Stimulated activated CD8-positive, alpha-beta memory T cell treated with anti-CD3 and anti-CD28 coated beads, Interleukin-15, amount 100 ng/mL, for 4 hours (primary cell): Measurements from ENCODE around the gene CD302.
"Not testable (repeated sequence)": the region's sequence is repeated elsewhere in the genome, so short reads cannot be mapped to it uniquely, and the experiment has no call there.

Source experiments
- DNase-seq, 2 donors: peaks; one replicate each; pipeline ENCODE4 v3.0.0-alpha.2; 2020; ENCODE audit warnings: low read depth in 2 of 2

CD302 gene, protein sequence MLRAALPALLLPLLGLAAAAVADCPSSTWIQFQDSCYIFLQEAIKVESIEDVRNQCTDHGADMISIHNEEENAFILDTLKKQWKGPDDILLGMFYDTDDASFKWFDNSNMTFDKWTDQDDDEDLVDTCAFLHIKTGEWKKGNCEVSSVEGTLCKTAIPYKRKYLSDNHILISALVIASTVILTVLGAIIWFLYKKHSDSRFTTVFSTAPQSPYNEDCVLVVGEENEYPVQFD

DNA sequence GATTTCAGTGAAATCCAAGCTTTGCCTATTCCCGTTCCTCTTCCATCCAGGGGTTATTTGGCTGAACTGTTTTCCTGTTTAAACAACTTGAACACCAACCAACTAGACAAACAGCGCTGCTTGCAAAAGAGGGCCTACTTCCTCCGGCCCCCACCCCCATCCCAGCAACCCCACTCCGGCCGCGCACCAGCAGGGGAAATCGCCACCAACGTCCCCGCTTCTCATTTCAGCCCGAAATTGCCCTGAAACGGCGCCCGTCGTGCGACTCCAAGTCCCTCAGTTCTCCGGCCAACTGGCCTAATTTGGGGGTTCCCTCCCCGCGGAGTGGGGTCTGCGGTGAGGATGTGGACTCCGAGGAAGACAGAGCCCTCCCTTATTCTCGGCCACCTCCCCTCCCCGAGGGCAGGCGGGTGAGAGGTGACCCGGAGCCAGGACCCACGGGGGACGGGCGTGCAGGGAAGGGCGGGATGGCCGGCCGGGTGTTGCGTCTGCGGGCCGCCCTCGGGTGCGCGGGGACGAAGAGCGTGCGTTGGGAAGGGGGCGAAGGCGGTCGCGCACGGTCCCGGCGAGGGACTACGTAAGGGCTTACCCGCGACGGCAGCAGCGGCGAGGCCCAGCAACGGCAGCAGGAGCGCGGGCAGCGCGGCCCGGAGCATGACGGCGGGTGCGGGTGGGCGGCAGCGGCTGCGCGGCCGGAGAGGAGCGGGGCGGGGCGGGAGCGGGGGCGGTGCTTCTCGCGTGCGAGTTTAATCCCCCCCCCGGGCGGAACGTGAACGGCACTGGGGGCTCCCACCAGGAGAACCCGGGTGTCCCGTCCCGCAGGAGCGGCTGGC lies at the start of gene CD302:
Gene CD302, minus strand, starts transcription at position 666 of the 833 bp plus-strand sequence. Its CDS starts 10 bp downstream, at position 656.
- DNase-seq: peak in 1 of 2 donors; percentile 26

DNA sequence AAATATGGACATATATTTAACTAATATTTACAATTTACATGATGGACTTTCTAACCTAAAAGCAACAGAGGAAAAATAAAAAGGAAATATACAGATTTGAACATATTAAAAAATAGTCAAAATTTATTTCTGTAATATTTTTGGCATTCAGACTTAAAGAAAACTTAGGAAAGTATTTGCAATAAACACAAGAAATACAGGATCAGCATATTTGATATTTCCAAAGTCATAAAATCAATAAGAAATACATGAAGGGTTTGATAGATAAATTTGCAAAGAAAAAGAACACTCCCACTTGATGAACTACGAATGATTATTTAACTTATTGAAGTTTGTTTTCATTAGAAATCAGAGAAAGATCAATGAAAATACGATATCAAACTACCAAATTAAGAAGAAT lies 48.6 kb upstream of the CD302 start:
- no peak for DNase-seq

DNA sequence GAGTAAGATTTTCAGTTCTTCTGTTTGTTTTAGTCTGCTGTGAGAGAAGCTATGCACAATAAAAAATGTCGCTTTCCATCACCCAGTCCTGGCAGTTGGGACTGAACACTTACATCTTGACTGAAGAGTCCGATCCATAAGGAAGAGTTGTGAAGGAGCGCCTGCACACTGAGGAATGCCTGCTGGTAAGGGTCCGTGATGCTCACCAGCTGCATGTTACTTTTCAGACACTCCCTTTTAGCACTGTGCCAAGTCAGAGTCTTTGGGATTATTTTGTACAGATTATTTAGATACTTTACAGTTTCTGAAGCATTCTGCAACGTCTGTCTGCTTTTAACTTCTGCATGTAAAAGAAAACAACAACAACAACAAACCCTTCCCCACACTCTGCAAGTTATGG lies 42.6 kb upstream of the CD302 start:
- no peak for DNase-seq

DNA sequence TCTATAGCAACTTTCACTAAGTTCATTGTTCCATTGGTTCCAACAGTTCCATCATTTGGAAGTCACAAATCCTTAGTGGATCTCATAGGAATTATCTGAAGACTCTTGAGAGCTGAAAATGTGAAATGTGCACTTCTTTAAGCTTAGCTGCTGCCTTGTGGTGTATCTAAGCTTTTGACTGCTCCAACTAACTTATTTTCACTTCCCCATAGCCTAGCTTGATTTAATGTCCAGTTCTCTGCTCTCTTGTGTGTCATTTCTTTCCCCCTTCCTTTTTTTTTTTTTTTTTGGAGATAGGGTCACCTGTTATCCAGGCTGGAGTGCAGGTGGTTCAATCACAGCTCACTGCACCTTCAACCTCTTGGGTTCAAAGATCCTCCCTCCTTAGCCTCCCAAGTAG lies 34.9 kb upstream of the CD302 start:
- no peak for DNase-seq

DNA sequence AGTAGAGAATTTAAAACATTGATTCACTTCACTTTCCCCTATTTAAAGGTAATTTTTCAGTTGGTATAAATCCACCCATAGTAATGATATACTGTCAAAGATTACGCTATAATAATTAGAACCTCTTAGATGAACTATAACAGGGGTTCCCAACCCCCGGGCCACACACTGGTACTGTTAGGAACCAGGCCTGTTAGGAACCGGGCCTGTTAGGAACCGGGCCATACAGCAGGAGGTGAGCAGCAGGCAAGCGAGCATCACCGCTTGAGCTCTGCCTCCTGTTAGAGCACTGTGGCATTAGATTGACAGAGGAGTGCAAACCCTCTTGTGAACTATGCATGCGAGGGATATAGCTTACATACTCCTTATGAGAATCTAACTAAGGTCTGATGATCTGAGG lies 34.0 kb upstream of the CD302 start:
- no peak for DNase-seq

DNA sequence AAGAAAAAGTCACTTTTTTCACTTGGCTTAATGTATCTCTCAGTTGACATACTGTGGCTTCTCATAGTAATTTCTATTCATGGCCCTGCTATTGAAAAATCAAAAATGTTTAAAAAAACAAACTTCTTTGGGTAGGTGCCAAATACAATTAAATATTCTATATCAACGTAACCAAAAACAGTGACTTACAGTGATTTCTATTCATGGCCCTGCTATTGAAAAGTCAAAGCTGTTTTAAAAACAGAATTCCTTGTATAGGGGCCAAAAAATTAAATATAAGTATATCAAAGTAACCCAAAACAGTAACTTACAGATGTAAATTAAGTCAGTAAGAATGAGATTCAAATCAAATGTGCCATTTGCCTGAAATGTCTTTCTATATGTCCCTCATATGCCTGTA lies 31.4 kb upstream of the CD302 start:
- DNase-seq: no peak

DNA sequence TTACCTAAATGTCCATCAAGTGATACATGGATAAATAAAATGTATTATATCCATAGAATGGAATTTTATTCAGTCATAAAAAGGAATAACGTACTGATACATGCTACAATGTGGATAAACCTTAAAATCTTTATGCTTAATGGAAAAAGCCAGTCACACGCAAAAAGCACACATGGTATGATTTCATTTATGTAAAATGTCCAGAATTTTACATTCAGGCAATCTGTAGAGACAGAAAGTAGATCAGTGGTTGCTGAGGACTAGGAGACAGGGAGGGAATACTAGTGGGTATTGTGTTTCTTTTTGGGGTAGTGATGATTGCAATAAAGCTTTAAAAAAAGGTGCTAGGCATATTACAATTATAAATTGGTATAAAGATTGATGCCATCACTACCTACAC lies 30.7 kb upstream of the CD302 start:
- DNase-seq: no peak

DNA sequence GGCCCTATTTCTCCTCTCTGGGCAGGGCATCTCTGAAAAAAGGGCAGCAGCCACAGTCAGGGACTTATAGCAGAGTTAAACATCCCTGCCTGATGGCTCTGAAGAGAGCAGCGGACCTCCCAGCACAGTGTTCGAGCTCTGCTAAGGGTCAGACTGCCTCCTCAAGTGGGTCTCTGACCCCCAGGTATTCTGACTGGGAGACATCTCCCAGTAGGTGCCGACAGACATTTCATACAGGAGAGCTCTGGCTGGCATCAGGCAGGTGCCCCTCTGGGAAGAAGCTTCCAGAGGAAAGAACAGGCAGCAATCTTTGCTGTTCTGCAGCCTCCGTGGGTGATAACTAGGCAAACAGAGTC lies 24.4 kb upstream of the CD302 start:
- not testable (repeated sequence) for DNase-seq

DNA sequence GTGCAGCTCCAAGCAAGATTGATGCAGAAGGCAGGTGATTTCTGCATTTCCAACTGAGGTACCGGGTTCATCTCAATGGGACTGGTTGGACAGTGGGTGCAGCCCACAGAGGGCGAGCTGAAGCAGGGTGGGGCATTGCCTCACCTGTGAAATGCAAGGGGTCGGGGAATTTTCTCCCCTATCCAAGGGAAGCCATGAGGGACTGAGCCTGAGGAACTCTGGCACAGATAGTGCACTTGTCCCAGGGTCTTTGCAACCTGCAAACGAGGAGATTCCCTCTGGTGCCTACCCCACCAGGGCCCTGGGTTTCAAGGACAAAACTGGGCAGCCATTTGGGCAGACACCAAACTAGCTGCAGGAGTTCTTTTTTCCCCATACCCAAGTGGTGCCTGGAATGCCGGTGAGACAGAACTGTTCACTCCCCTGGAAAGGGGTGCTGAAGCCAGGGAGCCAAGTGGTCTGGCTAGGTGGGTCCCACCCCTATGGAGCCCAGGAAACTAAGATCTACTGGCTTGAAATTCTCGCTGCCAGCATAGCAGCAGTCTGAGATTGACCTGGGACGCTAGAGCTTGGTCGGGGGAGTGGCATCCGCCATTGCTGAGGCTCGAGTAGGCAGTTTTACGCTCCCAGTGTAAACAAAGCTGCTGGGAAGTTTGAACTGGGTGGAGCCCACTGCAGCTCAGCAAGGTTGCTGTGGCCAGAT lies 23.9 kb upstream of the CD302 start:
- not testable (repeated sequence) for DNase-seq

DNA sequence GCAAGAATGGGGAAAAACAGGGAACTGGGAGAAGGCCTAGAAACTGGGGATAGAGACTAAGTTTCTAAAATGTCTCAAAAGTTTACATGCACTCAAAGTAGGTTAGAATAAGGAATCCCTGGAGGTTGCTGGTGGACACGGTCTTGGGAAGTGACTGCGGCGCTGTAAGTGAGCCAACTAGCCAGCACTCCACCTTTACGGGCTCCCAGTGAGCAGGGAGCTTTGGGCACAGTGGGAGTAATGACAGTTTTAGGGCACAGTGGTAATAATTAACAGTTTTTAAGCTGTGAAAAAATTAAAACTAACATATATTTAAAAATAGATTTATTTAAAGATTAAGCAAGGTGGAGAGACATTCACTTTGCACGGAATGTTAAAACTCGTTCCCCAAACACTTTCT lies 20.9 kb upstream of the CD302 start:
- no peak for DNase-seq

DNA sequence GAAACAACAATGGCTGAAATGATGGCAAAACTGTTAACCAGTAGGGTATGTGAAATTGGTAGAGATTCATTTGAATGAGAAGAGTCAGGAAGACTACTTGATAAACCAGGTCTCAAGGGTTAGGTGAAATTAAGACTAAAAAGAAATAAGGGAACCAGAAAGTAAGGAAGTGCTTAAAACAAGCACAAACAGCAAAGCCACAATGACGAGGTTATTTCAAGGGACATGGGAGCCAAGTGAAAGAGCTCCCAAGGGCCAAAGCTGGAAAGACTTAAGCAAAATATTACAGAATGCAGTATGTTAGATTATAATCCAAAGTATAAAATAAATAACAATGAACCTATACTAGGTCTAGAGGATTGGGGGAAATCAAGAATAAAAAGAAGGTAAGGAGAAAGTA lies 19.3 kb upstream of the CD302 start:
- no peak for DNase-seq

DNA sequence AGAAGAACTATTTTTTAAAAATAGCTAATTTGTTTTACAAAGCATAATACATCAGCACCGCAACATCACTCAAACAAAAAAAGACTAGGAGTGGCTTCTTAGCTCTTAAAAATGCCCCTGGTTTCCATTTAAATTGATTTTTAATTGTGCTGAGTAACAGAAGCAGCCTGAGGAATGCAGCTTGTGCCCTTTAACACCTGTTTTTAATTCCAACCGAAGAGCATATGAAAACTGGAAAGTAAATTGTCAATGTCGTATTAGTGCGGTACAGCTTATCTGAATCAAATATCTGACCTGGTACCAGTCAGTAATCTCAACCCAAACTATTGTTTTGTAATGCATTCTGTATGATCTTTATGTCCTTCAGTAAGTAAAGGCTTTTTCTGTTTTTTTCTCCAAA lies 13.2 kb upstream of the CD302 start:
- no peak for DNase-seq

DNA sequence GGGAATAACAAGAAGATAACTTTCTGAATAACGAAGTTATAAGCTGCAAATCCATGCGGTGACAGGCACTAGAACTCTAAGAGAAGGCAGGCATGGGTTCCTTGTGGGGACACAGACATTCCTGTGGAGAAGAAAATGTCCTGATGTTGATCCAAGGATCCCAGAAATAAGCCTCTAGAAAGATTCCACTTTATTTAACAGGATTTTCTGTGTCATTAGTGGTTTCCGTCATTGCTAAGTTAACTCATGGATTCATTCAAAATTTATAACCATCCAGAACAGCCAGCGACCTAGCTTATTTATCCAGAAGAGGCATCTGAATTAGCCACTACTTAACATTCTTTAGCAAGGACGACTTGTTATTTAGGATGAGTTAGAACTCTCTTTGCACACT lies 10.0 kb upstream of the CD302 start:
- DNase-seq: no peak

DNA sequence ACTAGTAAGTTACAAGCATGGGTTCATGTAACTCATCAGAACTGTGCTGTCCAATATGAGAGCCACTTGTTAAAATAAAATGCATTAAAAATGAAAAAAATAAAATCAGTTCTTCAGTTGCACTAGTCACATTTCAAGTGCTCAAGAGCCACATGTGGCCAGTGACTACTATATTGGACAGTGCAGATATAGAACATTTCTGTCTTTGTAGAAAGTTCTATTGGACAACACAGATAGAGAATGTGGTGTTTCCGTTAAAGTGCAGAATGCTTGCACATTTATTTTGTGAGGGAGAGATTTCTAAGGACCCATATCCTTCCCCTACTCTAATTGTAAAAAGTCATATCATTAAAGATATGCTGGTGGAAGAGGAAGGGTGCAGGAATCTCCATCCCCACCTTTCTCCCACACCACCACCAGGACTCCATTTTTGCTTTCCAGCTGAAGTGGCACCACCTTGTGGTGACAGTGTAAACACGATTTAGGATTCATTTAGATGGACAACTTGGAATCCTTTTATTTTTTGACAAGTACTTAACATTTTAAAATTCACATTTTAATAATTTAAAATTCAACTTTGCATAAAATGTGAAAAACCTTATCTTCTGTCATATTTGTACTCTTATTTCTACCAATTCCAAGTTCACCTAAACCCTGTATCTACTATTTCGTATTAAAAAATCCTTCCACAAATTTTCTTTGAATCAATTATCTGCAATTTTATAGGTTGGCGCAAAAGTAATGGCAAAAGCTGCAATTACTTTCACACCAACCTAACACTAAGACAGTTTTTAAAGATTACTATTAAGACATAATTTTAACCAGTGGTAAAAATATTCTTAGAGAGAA lies 9.4 kb upstream of the CD302 start:
- DNase-seq: no peak

DNA sequence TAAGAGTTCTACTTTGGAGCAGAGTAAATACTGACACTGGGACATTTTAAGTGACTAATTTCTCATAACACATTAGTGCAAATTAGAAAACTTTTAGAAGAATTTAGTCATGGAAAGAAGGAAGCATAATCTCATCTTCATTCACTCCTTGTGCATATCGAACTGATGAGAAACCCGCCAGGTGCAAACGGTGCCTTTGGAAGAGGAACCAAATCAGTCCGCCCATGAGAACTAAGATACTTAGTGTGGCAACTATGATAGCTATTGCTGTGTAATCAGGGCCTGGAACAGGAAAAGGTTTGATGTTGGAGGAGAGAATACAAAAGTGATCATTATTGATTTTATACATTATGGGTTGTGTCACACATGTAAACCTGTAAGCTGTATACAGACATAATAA lies 6.9 kb upstream of the CD302 start:
- DNase-seq: no peak

DNA sequence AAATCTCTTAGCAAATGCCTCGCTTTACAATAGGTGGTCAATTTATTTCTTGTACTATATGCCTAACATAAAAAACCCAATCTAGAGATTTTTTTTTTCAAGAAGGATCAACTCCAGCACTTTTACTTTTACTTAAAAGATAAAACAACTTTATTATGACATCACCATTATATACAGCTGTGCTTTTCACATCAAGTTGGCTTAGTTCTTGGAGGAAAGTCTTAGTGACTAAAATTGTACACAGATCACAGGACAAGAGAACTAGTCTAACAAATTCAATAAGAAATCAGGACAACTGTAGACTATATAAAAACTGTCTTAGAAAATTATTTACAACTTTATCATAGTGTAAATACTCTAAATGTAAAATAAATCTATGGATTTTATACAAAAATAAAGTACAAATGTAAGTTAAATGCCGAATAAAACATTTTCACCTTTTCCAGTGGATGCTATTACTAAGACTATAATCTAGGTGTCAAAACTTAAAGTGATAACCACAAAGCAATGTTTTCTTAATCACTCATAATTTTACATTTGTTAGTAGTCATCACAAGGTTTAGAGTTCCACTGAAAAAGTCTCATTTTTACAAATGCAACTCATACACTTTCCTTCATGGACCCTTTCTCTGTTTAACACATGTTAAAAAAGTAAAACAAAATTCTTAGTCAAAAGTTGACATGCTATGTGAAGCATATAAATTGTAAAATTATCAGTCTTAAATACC lies 5.4 kb upstream of the CD302 start:
- no peak for DNase-seq

DNA sequence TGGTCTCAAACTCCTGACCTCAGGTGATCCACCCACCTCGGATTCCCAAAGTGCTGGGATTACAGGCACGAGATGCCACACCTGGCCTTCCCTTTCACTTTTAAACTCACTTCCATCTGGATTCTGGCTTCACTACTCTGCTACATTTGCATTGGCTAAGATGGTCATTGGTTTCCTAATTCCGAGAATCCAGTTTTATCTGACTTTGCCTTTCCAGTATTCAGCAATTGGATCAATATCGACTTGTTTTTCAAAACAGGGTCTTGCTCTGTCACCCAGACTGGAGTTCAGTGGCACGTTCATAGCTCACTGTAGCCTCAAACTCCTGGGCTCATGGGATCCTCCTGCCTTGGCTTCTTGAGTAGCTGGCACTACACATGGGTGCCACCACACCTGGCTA lies 4.7 kb upstream of the CD302 start:
- no peak for DNase-seq

DNA sequence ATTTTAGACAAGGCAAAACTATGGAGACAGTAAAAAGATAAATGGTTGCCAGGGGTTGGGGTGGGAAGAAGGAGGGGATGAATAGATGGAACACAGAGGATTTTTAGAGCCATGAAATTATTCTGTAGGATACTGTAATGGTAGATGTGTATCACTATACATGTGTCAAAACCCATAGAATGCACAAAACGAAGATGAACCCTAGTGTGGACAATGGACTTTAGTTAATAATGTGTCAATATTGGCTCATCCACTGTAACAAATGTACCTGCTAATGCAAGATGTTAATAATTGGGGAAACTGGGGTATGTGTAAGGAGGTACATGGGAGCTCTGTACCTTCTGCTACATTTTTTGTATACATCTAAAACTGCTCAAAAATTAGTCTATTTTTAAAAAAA lies 1.8 kb upstream of the CD302 start:
- no peak for DNase-seq

DNA sequence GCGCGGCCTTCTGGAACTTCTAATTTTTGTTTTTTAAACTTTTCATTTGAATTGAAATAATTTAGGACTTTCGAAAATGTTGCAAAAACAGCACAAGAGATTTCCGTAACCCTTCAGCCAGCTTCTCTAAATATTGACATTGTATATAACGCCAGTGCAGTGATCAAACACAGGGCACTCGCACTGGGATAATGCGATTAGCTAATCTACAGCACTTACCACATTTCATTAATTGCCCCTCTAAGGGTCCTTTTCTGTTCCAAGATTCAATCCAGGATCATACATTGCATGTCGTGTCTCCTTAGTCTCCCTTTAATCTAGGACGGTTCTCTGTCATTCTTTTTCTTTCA lies 343 bp upstream of the CD302 start:
- no peak for DNase-seq

DNA sequence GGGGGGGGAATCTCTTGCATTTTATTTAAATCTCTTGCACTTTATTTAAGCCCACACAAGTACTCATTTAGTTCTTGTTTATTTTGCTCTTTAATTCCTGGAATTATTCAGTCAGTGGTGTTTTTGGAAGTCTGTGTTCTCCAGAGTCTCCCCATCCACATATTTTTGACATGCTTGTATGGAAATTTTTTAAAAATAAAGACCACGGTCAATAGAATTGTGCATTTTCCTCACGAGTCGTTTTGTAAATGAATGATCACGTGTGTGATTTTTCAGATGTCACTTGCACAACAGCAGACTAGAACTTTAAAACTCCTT lies 824 bp downstream of the CD302 start:
- DNase-seq: no peak

DNA sequence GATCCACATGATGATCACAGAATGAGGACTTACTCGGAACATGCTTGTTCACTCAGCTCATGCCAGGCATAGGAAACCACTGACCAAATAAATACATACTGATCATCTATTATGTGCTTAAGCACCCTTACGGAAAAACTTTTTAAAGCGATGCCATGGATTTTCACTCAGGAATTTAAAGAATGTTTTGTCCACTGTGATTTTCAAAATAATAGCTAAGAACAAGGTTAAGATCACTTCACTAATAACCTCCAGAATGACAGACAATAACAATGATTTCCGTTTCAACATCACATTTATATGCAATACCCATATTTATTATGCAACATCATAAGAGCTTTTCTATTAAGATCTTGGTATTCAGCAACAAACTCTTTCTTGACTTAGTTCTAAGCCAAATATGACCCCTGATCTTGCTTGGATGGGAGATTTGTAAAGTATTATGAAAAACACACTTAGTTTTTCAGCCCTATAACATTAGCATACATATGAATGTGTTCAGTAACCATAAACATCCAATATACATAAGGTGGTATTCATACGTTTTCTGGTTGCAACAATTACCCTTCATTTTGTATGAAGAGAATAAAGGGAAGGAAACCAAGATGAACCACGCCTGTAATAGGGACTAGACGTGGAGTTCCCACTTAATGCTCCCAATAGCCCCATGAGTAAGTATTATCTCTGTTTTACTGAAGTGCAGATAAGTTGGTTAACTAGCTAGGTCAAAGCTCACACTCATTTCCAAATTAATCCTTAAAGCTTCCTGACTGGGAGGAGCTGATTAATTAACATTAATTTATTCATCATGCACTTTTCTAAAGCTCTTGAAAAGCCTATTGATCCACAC lies 1.9 kb downstream of the CD302 start:
- no peak for DNase-seq
